ENCODE measurements around the gene NFYC.
"Not testable (repeated sequence)": the region's sequence is repeated elsewhere in the genome, so short reads cannot be mapped to it uniquely, and the experiment has no call there.

NFYC gene

DNA sequence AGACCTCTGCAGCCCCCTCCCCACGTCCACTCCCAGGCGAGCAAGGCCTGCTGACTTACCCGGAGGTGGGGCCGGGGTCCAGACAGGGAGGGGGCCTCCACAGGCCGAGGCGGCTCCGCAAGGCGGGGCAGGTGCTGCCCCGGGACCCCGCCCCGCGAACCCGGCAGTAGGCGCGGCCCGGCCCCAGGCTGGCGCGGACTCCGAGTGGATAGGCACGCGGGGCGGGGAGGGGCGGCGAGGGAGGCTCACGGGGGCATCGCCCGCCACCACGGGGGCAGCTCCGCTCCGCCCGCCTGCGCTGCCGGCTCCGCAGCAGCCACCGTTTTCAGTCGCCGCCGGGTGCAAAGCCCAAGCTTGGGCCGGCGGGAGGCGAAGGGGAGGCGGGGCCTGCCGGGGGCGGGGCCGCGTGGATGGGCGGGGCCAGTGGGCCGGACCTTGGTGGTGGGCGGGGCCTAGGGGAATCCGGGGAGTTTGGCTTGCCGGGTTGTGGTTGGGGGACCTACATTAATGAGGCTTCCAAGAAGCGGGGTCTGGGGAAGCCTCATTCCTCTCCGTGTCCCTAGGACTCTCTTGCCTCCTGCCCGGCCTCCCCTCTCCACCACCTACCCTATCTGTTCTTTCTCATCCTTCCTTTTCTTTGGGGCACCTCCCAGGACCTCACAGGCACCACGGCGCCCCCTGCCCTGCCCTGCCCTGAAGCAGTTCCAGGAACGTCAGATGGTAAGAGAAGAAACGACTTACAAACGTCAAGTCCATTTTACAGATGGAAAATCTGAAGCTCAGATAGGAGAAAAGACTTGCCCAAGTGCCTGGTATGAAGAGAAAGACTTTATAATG, 26.0 kb upstream of the NFYC start, which contains the start of gene RIMS3:
Gene RIMS3, minus strand, starts transcription at position 348 of the 837 bp plus-strand sequence. CDS start 23,757 bp downstream, outside the sequence.
- no peak for DNase-seq

DNA sequence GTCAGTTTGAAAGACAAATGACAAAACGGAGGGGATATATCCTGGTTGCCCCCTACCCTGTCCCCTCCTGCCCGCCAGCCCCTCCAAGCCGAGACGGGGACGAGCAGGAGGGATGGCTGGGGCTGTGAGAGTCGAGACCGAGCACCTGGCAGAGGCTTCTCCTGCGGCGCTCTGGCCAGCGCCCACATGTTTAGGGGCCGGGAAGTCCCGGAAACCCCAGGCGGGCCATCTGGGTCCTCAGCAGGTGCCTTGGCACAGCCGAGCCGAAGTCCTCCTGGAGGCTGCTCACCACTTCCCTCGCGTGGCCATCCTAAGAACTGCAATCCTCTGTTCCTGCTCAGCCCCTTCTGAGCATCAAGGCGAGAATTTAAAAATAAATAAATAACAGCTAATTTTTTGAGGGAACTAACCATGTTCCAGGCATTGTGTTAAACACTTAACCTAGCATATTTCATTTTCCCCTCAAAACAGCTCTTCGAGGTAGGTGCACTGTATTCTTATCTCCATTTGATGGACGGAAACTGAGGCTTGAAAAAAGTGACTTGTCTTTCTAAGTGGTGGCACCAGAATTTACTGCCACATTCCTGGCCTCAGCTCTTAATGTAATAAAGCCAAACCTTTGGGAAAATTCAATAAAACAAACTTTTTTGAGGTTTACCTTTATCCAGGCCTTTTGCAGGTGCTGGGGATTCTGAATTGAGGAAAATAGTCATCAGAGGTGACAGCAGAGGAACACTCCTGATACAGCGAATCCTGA, 22.6 kb upstream of the NFYC start:
- DNase-seq: peak; percentile 63

- no peak for DNase-seq
These were observed 18.1 kb upstream of the NFYC start for GRCh38 chr1:40673452-40673851.

GRCh38 chr1:40676501-40676900, 15.0 kb upstream of the NFYC start:
- no peak for DNase-seq

DNA sequence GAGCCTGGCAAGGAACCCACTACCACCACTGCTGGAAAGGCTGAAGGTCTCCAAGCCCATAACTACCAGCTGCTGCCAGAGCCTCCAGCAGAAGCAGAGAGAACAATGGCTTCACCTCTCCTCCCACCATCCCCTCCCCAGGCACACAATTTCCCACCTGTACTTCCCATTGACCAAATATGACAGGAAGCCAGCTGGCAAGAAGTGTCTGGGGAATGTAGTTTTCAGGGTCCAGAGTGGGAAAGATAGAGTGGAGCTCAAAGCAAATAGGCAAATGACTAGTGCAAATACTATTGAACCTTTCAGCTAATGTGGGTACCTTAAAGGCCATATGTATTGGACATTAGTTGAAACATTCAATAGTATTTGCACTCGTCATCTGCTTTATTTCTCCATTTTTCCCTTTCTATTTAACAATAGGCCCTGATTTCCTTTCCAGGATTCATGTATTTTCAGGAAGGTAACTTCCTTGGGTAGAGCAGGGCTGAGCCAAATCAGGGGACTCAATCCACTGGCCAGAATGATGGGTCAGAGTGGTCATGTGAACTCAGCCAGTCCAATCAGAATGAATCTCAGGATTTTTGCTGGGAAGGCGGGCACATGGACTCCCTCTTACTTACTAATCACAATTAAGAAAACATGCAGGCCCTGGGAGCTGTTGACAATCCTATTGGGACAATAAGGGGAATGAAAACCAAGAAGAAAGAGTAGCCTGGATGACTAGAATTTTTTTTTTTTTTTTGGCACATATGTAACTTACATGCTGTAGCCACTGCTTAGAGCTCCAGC, 12.1 kb upstream of the NFYC start:
- no peak for DNase-seq

GRCh38 chr1:40684669-40685068, 6.8 kb upstream of the NFYC start:
- no peak for DNase-seq

GRCh38 chr1:40687059-40687458, 4.4 kb upstream of the NFYC start:
- no peak for DNase-seq

DNA sequence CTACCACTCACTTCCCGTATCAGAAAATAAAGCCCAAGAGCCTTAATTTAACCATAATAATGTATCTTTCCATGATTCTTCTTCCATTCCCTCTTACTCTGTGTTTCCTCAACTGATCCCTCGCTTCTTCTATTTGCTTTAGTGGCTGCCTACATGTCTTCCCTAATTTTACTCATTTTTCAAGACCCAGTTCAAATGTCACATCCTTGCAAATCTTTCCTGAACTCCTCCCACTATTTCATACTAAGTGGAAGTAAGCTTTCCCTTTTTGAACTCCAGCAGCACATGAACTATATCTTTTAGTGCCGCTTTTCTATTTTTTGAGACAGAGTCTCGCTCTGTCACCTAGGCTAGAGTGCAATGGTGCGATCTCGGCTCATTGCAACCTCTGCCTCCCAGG, 3.8 kb upstream of the NFYC start:
- DNase-seq: no peak

- no peak for DNase-seq
These were observed 1.8 kb upstream of the NFYC start for GRCh38 chr1:40689737-40690136.

- DNase-seq: no peak
These were observed 550 bp upstream of the NFYC start for GRCh38 chr1:40690771-40691537.

GRCh38 chr1:40692429-40692895, 958 bp downstream of the NFYC start:
- no peak for DNase-seq

GRCh38 chr1:40693425-40693824, 1.9 kb downstream of the NFYC start:
- no peak for DNase-seq

- no peak for DNase-seq
These were observed 2.9 kb downstream of the NFYC start for GRCh38 chr1:40694353-40694874.

DNA sequence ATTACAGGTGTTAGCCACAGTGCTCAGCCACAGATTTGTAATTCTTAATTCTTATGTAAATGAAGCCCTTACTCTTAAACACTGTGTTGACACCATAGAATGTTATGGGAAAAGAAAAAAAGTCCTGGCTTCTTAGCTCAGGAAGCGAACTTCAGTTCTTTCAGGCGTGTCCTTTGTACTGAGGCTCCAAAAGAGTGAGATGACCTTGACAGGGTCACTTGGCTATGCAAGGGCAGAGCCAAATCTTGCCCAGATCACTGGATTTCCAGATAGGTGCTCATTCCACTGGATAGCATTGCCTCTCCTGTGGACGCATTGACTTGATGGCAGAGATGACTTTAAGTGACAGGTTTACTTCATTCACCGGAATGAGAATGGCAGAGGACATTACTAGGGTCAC, 4.8 kb downstream of the NFYC start:
- DNase-seq: no peak

GRCh38 chr1:40697436-40697835, 5.9 kb downstream of the NFYC start:
- DNase-seq: no peak

- DNase-seq: no peak
These were observed 8.3 kb downstream of the NFYC start for GRCh38 chr1:40699787-40700186.

DNA sequence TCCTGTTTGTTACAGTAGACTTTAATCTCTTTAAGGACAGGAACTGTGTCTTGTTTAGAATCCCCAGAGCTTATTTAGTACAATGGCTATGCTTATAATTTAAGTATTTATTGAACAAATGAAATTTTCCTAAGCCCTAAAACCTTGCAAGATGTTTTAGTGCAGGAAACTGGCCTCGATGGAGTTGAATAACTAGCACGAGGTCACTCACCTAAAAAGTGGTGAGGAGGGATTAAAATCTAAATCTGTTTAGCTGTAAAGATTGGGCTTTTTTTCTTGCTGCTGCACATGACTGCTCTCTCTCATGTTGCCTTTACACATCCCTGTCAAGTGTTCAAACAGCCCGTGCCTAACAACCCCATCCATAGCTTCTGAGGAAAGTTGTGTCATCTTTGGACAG, 10.2 kb downstream of the NFYC start:
- no peak for DNase-seq

GRCh38 chr1:40702810-40703209, 11.3 kb downstream of the NFYC start:
- DNase-seq: not testable (repeated sequence)

GRCh38 chr1:40703316-40703715, 11.8 kb downstream of the NFYC start:
- no peak for DNase-seq

DNA sequence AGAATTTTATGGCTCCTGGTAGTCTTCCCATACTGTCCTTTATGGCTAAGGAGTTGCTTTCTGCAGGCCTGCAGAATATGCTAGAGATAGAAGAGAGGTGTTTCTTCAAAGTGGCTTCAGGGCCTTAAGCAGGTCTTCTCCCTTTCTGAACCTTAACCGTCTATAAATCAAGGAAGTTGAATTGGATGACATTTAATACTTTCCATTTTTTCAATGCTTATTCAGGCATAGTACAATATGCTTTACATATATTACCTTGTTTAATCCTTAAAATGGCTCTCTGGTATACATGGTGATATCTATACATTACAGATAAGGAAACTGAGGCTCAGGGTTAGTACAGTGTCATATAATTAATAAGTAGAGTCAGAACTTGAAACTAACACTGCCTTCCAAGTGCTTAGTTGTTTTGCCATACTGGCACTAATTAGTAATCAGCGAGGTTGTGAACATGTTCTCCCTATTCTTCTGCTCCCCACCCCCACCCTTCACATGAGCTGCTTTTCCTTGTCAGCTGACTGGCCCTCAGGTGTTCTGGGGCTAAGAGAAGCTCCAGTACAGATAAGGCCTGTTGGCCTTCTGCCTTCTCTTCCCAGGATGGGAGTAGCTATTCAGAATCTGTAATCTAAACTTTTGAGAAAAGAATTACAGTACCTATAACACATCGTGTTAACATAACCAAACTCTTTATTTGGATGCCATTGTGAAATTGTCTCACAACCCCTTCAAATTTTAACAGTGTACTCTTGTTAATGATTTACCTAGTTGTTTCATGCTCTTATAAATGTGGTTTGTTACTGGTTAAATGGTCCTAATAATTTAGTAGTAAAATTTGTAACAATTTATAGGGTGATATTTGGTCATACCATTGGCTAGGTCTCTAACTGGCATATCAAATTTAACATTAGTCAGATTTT, 13.6 kb downstream of the NFYC start:
- no peak for DNase-seq

DNA sequence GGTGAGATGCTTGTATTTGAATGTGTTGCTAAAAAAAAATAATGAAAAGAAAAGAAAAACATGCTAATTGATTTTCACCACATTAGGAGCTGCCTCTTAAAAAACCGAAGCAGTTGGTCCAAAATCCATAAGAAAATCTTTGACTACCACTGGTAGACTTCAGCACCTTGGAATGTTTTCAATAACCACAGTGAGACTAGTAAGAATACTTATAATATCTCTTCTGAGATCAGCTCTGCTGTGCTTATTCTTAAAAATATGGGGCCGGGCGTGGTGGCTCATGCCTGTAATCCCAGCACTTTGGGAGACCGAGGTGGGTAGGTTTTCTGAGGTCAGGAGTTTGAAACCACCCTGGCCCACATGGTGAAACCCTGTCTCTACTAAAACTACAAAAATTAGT, 15.1 kb downstream of the NFYC start:
- DNase-seq: no peak
